GM19455 (cell line): ENCODE results near the gene HOXA6.

Experiments
- ATAC-seq: cut with Tn5 transposase; IDR thresholded peaks from one replicate; pipeline ENCODE4 v1.9.1; 2021; ENCODE audit not compliant: unreplicated experiment

The HOXA6 gene

GRCh38 chr7:27124902-27125689 lies 22.5 kb downstream of the HOXA6 start:
- ATAC-seq: no peak

- no peak for ATAC-seq
Measured at GRCh38 chr7:27124096-27124901, 23.3 kb downstream of the HOXA6 start.

- no peak for ATAC-seq
Measured at GRCh38 chr7:27123477-27124053, 24.0 kb downstream of the HOXA6 start.

- no peak for ATAC-seq
Measured at GRCh38 chr7:27123007-27123476, 24.5 kb downstream of the HOXA6 start.

- ATAC-seq: no peak
Measured at GRCh38 chr7:27122077-27122910, 25.3 kb downstream of the HOXA6 start.

GRCh38 chr7:27121684-27122076 lies 25.9 kb downstream of the HOXA6 start:
- no peak for ATAC-seq

GRCh38 chr7:27119412-27119911 lies 28.1 kb downstream of the HOXA6 start:
- no peak for ATAC-seq

- ATAC-seq: no peak
Measured at GRCh38 chr7:27118580-27118979, 29.0 kb downstream of the HOXA6 start.

GRCh38 chr7:27117887-27118491 lies 29.6 kb downstream of the HOXA6 start:
- no peak for ATAC-seq

GRCh38 chr7:27116962-27117886 lies 30.4 kb downstream of the HOXA6 start:
- ATAC-seq: no peak

GRCh38 chr7:27116031-27116961 lies 31.3 kb downstream of the HOXA6 start:
- no peak for ATAC-seq

- no peak for ATAC-seq
Measured at GRCh38 chr7:27115221-27116026, 32.1 kb downstream of the HOXA6 start.

GRCh38 chr7:27114881-27115220 lies 32.7 kb downstream of the HOXA6 start:
- no peak for ATAC-seq

GRCh38 chr7:27113991-27114769 lies 33.4 kb downstream of the HOXA6 start:
- ATAC-seq: no peak

- ATAC-seq: no peak
Measured at GRCh38 chr7:27112955-27113949, 34.3 kb downstream of the HOXA6 start.
